IPS-NIHi11 (cell line): ENCODE results near the gene MIDN.

Experiments used
- DNase-seq: peaks from one replicate; pipeline ENCODE4 v3.0.0; 2012; ENCODE audit warnings: mixed read lengths, low spot score

The MIDN gene

DNA sequence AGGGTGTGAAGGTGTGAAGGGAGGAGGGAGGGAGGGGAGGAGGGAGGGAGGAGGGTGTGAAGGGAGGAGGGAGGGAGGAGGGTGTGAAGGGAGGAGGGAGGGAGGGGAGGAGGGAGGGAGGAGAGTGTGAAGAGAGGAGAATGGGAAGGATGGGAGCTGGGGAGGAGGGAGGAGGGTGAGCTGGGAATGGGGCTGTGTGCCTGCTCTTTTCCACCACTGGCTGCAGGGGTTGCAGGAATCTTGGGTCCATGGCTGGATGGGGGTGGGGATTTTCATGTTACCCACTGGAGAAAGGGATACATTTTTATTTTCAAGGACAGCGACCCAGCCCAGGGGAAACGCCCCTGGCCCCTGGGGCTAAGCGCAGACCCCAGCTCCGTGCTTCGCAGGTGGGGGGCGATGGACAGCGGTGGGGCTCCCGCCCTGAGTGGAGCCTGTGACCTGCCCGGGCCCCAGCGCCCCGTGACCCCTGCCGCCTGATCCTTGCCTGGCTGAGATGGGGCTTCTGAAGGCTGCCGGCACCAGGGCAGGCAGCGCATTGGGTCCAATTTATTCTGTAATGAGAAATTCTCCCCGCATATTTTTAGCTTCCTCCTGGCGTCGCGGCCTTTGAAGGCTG lies 34.3 kb downstream of the MIDN start:
- DNase-seq = no peak

DNA sequence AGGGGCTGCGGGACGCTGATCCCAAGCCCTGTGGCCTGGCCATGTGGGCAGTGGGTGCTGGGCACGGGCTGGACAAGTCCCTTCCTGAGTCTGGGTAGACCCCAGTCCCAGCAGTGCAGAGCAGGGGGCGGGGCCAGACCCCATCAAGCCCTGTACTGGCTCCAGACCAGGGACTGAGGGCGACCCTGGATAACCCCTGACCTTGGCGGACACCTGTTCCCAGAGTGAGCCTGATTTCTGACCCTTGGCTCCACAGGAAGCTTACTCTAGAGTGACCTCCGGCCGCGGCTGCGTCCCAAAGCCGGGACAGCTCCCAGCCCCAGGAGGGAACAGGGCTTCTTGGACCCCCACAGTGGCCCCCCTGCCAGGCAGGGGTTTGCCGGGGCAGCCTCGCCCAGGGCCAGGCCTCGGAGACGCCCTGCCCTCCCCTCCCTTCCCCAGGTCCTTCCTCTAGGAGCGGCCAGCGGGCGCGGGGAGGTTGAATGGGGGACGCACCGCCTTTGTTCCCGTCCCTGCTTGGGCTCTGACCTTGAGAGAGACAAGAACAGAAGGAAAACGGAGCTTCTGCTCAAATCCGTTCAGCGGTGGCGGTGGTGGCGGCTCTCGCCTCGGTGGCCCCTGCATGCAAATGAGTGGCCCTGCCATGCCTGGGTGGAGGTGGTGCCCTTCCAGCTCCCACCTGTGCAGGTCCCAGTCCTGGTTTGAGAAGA lies 35.0 kb downstream of the MIDN start:
- no peak for DNase-seq

DNA sequence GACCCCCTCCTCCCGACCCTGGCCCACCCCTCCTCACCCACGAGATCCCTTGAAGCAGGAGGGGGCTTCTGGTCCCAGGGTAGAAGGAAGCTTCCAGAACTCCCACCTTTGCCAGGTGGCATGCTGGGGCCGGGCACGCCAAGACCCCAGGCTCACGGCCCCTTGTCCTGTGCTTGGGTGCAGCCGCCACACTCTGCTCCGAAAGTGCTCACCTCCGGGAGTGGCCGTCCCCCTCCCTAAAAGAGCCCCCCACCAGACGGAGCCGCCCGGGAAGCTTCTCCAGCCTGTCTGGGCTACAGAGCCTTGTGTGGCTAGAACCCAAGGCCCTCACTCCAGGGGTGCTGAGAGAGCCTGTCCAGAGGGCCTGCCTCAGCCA lies 35.5 kb downstream of the MIDN start:
- DNase-seq = no peak

DNA sequence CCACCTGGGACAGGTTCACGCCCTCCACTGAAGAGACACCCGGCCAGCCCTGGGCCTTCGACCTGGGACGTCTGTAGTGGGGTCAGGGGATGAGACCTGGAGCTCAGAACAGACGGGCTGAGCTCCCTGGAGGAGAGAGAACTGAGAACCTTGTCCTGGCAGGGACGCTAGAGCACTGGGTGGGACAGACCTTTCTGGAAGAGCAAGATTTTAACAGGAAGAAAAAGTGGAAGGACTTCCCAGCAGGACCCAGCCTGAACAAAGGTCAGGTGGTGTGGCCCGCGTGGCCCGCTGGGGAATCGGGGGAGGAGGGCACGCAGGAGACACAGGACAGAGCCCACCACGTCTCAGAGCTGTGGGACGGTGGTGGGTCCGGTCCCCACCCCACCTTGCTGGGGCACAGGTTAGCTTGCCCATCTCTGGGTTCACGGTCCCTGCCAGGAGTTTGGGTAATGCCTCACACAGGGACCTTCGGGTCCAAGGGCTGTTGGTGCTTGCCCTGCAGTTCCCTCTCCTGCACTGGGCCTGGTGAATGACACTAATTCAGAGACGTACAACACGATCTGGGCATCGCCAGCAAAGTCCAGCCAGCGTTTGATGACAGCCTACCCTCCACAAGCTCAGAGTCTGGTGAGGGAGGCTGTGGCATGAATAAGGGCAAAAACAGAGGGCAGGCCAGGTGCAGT lies 36.1 kb downstream of the MIDN start:
- no peak for DNase-seq

DNA sequence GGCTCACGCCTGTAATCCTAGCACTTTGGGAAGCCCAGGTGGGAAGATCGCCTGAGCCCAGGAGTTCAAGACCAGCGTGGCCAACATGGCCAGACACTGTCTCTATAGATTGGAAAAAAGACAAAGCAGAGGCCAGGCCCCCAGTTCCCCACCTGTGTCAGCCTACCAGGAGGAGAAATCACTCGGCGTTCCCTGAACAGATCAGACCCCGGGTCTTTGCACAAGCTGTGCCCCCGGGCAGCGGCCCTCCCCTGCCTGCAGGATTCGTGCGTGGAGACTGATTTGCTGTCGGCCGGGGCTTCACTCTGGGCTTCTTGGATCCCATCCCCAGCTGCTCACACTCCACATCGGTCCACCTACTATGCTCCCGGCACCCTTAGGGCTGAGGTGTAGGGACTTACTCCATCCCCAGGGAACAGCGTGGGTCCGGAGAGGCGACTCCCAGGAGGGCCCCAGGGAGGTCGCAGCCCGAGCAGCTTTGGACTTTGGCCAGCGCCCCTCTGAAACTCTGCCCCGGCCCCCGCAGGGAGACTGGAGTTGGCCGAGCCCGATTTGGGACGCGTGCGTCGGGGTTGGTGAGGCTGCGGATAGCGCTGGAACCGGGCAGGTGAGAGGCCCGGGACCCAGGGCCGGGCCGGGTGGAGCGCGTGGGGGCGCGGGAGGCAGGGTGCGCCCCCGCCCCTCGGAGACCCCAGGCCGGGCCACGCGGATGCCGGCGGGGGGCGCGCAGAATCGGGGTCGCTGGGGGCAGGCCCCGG lies 36.8 kb downstream of the MIDN start:
- DNase-seq = no peak

DNA sequence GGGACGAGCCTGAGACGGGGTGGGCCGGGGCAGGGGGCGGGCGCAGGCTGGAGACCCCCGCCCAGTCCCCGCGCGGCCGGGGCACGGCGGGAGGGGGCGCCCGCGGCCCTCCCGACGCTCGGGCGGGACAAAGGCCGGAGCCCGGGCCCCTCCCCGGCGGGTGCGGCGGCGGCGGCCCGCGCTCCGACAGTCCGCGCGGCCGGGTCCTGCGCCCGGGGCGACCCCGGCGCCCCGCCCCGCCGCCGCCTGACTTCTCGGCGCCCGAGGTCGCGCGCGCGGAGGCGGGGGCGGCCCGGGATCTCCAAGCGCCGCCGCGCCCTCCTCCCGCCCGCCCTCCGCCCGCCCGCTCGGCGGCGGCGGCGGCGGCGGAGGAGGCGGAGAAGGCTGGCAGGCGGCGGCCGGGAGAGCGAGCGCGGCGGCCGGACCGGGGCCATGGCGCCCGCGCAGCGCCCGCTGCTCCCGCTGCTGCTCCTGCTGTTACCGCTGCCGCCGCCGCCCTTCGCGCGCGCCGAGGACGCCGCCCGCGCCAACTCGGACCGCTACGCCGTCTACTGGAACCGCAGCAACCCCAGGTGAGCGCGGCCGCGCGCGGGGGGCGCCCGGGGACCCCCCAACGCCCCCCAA lies 37.5 kb downstream of the MIDN start, which contains the start of gene EFNA2:
EFNA2 (plus strand) TSS at position 137 of the 624 bp plus-strand sequence; CDS start at position 433, 296 bp downstream.
- DNase-seq = peak; percentile 81

DNA sequence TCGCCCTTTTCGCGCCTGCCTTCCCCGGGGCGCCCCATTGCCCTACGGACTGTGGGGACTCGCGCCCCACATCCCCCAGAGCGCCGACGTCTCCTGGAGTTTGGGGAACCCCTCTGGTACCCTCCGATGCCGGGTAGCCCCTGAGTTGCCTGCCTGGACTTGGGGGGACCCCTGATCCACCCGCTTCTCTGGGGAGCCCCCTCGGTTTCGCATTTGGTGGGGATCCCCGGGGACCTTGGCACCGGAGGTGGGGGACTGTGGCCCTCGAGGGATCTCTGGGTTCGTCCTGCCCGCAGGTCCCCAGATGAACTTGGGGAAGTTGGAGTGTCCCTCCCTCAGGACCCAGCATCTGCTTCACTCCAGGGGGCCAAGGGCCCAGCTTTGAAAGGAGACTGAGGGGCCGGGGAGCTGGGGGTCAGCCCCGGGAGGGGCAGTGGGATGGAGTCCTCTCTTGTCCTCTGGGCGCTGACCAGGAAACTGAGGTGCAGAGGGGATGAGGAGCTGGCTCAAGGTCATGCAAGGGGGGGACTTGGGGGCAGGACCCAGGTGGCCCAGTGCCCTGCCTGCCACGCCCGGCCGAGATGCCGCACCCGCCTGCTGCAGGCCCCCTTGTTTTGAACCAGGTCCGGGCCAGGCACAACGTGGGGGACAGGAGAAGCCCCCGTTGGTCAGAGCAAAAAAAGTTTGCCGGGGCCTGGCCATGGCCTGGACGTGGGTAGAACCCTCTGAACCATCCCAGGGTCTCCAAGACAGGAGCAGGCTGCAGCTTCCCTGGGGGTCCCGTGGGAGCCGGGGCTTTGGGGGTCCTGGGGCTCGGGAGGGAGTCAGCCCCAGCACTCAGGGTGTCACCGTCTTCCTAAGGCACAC lies 38.3 kb downstream of the MIDN start:
- DNase-seq = no peak

DNA sequence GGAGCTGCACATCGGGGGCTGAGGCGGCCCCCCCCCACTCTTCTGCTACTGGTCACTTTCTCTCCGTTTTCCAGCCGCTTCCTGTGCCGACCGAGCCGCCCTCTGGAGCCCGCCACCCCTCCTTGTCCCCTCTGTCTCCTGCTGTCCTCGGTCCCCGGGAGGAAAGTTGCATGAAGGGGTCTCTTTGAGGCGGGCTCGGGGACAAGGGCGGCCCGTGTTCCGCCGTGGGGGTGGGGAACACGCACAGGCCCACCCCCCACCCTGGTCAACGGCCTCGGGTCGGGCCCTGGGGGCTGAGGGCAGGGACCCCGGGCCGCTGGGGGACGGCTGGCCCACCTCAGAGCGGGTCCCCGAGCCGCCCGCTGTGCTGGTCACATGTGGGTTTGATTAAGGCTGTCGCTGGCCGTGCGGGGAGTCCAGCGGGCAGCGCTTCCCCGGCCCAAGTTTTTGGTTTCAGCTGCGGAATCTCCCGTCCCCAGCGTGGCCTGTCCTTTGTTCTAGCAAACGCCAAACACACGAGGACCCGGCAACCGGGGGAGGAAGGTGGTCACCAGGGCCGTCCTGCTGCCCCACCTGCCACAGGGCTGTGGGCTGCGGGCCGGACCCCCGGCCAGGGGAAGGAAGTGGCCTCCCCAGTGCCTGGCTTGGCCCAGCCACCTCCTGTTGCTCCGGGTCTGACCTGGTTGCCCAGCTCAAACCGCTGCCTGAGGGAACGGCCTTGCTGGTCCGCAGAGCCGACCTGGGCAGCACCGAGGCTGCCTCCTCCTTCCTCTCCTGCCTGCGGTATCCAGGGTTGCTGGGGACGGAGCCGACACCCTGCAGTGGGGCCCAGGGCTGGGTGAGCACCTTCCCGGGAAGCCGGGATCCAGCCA lies 39.2 kb downstream of the MIDN start:
- DNase-seq = no peak

DNA sequence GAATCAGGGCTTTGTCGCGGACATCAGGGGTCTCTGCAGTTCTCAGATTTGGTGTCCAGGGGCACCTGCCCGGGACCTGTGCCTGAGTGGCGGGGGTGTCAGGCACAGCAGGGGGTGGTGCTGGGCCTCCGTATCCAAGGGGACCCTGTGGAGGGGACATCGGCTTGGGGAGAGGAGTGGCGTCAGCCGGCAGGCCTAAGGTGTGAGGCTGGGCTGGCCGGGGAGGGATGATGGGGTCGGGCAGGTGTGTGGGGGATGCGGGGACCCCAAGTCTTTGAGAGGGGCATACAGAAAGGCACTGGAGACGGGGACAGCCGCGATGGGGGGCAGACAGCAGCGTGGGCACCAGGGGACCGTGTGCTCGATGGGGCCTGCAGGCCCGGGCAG lies 39.8 kb downstream of the MIDN start:
- no peak for DNase-seq

DNA sequence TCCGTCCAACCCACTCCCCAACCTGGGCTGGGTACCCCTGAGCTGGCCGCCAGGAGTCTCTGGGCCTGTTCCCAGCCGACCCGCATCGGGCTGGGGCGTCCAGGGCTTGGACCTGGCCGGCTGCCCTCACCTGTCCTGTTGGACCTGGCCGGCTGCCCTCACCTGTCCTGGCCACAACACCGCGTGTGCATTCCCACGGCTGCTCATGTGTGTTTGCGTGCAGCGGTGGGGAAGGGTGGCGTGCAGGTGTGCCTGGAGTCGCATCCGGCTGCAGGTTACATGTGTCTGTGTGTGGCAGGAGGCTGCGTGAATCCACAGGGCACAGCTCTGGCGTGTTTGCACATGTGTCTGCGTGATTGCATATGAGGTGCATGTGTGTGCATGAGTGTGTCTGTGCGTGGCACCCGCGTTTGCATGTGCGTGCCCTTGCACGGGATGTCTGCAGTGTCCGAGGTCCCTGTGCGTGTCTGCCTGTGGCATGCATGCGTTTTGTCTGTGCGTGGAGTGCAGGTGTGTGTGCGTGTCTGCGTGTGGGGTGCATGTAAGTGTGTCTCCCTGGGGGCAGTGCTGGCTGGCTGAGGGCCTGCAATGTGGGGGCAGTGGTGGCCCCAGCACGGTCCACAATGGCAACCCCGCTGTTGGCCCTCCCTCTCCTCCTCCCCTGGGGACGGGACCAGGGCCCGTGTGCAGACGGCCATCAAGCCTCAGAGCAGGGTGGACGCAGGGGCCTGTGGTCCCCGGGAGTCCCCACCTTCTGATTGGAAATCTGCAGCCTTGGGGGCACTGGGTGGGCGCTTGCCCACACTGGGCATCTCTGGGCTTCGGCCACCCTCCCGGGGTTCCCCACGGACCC lies 40.7 kb downstream of the MIDN start:
- no peak for DNase-seq

DNA sequence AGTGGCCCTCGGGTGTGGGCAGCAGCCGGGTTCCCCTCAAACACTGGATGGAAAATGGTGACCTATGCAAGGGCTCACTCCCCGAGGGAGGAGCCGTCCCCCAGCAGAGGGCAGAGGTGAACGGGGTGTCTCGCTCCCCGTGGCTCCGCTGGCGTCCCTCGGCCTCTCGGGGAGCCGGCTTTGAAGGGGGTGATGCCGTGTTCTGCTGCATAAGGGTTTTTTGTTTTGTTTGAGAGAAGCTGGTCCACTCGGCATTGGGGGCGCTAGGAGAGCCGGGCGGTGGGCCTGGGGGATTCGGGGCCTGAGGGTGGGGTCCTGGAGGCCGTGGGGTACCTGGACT lies 41.3 kb downstream of the MIDN start:
- no peak for DNase-seq

DNA sequence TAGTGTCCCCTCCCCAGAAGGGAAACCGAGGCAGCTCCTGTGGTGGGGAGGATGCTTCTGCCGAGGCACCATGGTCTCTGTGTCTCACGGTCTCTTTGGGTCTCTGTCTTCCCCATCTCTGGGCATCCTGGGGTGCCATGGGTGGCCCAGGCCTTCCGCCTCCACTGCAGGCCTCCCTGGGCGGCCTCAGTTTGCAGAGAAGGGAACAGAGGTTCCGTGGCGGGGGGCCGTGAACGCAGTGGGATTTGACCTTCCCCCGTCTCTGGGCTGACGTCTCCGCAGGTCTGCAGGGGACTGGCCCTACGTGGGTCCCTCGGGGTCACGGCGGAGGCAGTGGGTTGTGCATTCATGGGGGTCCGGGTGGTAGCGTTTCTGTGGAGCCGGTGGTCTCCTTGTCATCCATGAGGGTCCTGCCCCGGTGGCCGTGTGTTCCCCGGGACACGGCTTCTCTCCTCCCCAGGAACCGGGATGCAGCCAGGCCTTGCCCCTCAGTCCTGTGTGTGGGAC lies 41.9 kb downstream of the MIDN start:
- DNase-seq = no peak

DNA sequence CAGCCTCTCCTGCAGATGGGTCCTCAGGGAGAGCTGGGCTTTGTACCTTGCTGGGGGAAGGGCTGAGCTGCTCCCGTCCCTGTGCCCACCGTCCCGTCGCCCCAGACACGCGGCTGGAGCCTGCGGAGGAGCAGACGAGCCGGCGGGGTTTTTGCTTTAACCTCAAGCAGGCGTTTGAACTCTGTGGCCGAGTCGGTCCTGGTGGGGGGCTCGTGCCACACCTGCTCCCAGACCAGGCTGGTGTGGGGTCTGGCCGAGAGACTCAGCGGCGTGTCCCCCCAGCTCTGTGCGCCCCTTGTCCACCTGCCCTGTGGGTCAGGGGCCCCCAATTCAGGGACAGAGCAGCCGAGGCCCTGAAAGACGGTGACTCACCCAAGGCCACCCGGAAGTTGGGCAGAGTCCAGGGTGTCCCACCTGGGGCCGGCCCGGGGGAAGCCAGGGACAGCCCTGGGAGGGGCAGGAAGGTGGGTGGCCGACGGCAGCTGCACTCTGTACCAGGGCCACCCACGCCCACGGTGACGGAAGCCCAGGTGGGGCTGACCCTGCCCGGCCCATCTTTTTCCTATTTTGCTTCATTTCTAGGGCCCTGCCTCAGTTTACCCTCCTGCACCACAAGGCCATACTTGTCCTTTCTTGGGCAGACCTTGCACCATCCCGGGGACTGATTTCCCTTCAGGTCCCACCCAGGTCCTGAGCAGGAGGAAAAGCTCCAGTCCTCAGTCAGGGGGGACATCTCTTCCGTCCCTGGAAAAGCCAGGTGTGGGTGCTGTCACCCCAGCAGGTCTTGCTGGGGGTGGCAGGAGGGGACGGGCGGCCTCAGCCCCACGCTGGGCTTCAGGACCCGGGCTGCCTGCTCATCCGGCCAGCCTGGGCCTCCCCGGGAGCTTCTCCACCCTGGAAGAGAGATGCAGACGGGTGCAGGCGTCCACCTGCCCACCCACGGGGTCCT lies 42.6 kb downstream of the MIDN start:
- DNase-seq = no peak

DNA sequence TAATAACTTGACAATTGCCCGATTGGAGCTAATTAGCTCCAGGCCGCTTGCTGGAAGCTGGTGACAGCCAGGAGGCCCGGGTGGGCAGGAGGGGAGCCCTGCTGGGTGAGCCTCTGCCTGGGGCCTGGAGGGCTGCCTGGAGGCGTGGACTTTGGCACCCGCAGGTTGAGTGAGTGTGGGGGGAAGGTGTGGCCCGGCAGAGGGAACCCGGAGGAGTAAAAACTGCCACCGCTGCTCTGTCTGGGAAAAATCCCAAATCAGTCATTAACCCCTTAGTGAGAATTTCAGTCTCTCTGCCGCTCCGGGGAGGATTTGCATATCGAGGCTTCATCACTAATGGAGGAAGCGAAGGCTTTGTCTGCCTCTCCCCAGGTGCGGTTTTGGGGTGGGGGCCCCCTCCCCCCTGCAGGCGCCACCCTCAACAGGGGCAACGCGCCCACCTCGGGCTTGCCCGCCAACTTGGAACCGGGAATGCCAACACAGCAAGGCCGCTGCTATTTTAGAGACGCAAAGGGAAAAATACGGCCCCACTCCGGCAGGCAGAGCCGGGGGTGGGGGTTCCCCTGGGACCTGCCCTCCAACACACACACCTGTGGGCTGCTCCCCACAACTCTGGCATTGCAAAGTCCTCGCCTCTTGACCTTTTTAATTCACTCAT lies 43.5 kb downstream of the MIDN start:
- DNase-seq = no peak

DNA sequence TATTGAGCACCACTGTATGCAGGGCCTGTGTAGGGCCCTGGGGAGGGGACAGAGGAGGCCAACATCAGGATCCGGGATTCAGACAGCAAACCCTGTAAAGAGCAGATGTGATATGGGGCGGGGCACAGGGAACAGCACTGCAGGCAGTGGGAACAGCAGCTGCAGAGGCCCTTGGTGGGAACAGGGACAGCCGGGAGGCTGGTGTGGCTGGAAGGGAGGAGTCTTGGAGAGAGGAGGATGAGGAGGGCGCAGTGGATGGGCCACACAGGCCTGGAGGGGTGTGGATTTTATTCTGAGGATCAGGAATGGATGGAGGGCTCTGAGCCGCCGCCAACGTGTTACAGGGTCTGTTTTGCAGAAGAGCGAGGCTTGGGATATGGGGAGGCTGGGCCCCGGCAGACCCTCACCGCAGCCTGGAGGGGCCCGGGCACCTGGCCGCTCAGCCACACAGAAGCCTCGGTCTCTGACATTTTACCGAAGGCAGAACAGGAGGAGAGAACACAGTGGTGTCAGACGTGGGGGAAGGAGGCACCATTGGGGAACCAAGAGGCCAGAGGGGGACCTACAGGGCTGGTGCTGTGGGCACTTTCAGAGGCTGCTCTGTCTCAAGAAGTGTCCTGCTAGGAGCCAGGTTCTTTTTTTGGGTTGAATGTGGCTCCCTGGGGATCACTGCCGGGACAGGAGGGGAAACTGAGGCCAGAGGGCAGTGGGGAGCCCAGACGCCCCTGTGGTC lies 44.2 kb downstream of the MIDN start:
- DNase-seq = no peak

DNA sequence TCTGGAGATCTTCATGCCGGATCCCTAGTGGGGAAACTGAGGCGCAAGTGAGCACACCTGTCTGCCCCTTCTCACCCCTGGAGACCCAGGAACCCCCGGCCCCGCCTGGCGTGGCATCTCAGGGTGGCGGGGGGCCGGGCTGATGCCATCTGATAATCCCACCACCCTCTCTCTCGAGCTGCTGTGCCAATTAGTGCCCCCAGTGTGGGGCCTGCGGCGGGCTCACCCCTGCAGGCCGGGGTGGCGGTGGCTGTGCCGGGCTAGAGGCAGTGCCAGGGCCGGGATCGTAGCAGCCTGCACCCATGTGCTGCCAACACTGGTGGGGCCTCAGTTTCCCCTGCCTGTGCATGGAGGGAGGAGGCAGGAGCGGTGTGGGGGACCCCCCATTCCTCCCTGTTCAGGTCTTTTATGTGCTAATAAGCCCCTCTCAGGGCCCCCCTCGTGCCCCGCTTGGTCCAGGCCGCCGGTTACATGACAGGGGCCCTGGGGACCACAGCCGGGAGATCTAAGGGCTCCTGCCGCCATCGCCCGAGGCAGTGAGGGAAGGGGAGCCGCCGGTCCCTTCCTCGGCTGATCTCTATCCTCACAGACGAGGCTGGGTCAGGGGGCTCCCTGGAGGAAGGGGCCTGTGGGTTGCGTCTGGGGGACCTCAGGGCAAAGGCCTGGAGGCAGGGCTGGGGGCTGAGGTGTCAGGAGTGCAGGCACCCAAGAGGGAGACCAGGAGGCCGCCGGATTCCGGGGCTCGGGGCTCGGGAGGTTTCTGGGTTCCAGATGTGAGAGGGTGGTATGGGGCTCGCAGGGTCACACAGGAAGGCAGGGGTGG lies 45.6 kb downstream of the MIDN start:
- DNase-seq = no peak
